Esophagus (tissue), 2 donors: ENCODE results near the gene GNA15. TPM values are rescaled to one million over a fixed set of nuclear protein-coding genes. Genes with fewer than 3 reads are reported as not detected.

Experiments used
- H3K27ac ChIP-seq, 2 donors: one replicate each; pipeline ENCODE4 v1.5.1; 2013; ENCODE audit warnings: low read depth in 2 of 2, mild to moderate bottlenecking in 2 of 2, inconsistent platforms in 1 of 2, low read length in 1 of 2, moderate library complexity in 1 of 2
- H3K27me3 ChIP-seq, 2 donors: one replicate each; pipeline ENCODE4 v1.6.1; 2013; ENCODE audit warnings: low read length in 2 of 2, control low read depth in 1 of 2, mild to moderate bottlenecking in 1 of 2; ENCODE audit not compliant: insufficient read depth in 2 of 2, control insufficient read depth in 1 of 2
- H3K36me3 ChIP-seq, 2 donors: one replicate each; pipeline ENCODE4 v1.6.1; 2013; ENCODE audit warnings: low read length in 1 of 2; ENCODE audit not compliant: control insufficient read depth in 2 of 2, insufficient read depth in 2 of 2
- H3K4me1 ChIP-seq, 2 donors: one replicate each; pipeline ENCODE4 v1.6.1; 2013; ENCODE audit warnings: low read length in 1 of 2; ENCODE audit not compliant: control insufficient read depth in 2 of 2, insufficient read depth in 2 of 2
- H3K4me3 ChIP-seq, 2 donors: one replicate each; pipeline ENCODE4 v1.5.1; 2013; ENCODE audit warnings: low read length in 2 of 2, mild to moderate bottlenecking in 2 of 2, low read depth in 1 of 2, moderate library complexity in 1 of 2
- H3K9me3 ChIP-seq, 2 donors: one replicate each; pipeline ENCODE4 v1.6.1; 2013; ENCODE audit warnings: mild to moderate bottlenecking in 2 of 2, low read depth in 1 of 2, low read length in 1 of 2, moderate library complexity in 1 of 2; ENCODE audit not compliant: control insufficient read depth in 2 of 2, insufficient read depth in 1 of 2
- WGBS, 2 donors: extraction: QIAGEN DNeasy Blood & Tissue Kit; methylation state at CpG; one replicate each; pipeline ENCODE4 v1.1.7; 2013; 5-methylcytosine and 5-hydroxymethylcytosine counted together
- polyA plus RNA-seq, 2 donors: library from polyadenylated mRNA; stranded (reverse); fragments of 200-250 nt; gene quantifications; one replicate each; pipeline ENCODE4 v1.2.3, GENCODE V29; 2013
- donor health status: healthy with polysubstance abuse.
- donor health status: Bipolar disorder and iron deficiency.

The GNA15 gene
- polyA plus RNA-seq, 2 donors = 118 to 135 TPM

- Histone ChIP-seq H3K36me3 (peaks cover 0 to 2% of the 10 kb centered on the region in 2 donors), H3K27me3 (no peaks in the 10 kb centered on the region), H3K4me1 (peaks cover 23 to 43% of the 10 kb centered on the region in 2 donors), H3K9me3 (no peaks in the 10 kb centered on the region), H3K4me3 (peak overlapping the region; percentile 20 to 25), H3K27ac (peak overlapping the region; percentile 85 to 88)
- 29 to 38% methylated on average over 18 of the region's 18 CpGs for WGBS, 2 donors
Measured at GRCh38 chr19:3098141-3098514, 37.7 kb upstream of the GNA15 start.

- Histone ChIP-seq H3K4me3 (peak overlapping the region; percentile 20 to 25), H3K36me3 (peaks cover 0 to 2% of the 10 kb centered on the region in 2 donors), H3K27ac (peak overlapping the region; percentile 85 to 88), H3K27me3 (no peaks in the 10 kb centered on the region), H3K4me1 (peaks cover 23 to 43% of the 10 kb centered on the region in 2 donors), H3K9me3 (no peaks in the 10 kb centered on the region)
- WGBS, 2 donors = 15% methylated on average over 40 of the region's 40 CpGs
Measured at GRCh38 chr19:3098515-3099346, 37.1 kb upstream of the GNA15 start.

DNA sequence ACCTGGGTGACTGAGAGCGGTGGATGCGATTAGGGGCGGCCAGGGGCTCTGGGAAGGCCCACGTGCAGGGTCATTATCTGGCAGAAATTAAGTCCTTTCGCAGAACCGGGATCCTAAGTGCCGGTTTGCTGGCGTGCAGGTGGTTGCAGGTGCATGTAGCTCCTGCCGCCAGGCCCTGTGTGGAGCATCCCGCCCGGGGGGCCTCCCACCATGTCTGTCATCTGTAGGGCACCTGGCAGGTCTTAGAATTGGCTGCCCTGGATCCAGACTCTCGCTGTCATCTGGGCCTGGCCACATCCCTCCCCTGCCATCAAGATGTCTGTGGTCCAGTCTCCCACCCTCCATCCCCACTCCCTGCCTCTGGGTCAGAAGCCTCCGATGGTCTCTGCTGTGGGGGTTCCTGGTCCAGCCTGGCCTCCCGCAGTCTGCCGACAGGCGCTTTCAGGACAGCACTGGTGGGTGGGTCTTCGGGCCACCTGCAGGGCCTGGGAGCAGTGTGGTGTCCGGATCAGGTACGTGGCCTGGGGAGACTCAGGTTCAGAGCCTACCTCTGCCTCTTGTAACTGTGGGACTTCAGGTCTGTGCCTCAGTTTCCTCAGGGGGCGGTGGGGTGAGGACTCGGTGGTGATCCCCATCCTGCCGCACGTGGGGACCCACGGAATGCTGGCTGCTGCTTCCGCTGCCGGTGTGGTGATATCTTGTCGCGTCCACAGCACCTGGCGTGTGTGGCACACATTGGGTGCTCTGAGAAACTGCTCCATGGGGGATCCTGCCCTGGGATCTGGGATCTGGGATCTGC lies 36.3 kb upstream of the GNA15 start:
- Histone ChIP-seq H3K4me3 (peak overlapping the region in 1 of 2 donors; percentile 25), H3K27me3 (no peaks in the 10 kb centered on the region), H3K27ac (peak overlapping the region; percentile 85 to 88), H3K36me3 (peaks cover 0 to 2% of the 10 kb centered on the region in 2 donors), H3K4me1 (peaks cover 23 to 43% of the 10 kb centered on the region in 2 donors), H3K9me3 (no peaks in the 10 kb centered on the region)
- 81 to 83% methylated on average over 29 of the region's 29 CpGs for WGBS, 2 donors

DNA sequence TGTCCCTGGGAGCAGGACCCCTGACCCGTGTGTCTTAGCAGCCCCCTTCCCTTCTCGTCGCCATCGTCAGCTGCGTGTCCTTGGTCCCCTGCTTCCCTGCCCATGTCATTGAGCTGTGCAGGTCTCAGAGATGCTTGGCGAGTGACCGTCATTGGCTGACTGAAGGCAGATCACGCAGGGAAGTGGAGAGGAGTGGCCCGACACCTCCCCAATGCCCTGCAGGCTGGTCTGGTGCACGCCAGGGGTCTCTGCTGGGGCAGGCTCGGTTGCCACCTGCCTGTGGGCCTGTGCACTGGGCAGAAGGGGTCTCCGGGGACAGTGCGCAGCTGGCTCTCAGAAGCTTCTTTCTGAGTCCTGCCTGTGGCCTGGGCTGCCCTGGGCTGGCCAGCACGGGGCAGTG lies 35.5 kb upstream of the GNA15 start:
- Histone ChIP-seq H3K4me3 (no peak overlapping the region), H3K27ac (no peak overlapping the region)
- 80% methylated on average over 14 of the region's 14 CpGs for WGBS, 2 donors

DNA sequence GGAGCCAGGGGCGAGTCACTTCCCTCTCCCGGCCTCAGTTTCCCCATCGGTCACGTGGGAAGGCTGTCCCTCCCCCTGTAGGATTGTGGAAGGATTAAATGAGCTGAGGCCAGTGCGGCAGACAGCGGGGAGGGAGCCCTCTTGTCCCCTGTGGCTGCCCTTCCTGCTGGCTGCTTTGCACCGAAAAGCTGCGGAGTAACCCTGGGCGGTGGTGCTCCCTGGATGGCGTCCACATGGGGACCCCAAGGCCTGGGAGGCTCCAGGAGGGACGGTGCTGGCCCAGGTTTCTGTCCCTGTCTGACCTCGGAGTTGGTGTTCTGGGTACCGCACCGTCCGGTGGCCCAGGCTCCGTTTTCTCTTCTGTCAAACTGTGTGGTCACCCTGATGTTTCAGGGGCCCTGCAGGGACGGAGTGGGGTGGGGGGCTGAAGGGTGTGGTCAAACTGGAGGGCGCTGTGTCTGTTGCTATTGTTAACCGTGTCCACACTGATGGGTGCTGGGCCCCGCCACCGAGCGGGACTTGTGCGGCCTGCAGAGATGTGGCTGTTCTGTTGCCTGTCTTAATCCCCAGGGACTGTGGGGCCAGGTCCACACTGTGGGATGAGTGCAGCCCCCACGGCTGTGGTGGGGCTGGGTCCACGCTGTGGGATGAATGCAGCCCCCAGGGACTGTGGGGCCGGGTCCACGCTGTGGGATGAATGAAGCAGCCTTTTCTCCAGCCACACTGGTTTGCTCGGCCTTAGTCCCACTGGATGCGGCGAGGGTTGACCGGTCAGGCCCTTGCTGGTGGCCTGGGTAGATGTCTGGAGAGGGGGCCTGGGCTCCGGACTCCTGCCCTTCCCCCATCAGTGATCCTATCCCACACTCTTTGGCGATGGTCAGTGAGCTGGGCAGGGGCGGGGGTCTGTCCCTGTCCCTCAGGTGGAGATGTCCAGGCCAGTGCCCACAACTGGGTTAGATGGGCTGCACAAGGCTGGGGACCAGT lies 34.8 kb upstream of the GNA15 start:
- 74 to 76% methylated on average over 30 to 34 of the region's 34 CpGs for WGBS, 2 donors
- H3K27me3 ChIP-seq = no peaks in the 10 kb centered on the region
- no peak overlapping the region for H3K27ac ChIP-seq
- peaks cover 17 to 35% of the 10 kb centered on the region in 2 donors for H3K4me1 ChIP-seq
- H3K9me3 ChIP-seq = no peaks in the 10 kb centered on the region
- H3K36me3 ChIP-seq = peaks cover 0 to 2% of the 10 kb centered on the region in 2 donors
- H3K4me3 ChIP-seq = no peak overlapping the region

More for the DNA sequence above, 35.5 kb upstream of the GNA15 start:
- Histone ChIP-seq H3K27me3 (no peaks in the 10 kb centered on the region), H3K36me3 (peaks cover 0 to 2% of the 10 kb centered on the region in 2 donors), H3K4me1 (peaks cover 21 to 40% of the 10 kb centered on the region in 2 donors), H3K9me3 (no peaks in the 10 kb centered on the region)

DNA sequence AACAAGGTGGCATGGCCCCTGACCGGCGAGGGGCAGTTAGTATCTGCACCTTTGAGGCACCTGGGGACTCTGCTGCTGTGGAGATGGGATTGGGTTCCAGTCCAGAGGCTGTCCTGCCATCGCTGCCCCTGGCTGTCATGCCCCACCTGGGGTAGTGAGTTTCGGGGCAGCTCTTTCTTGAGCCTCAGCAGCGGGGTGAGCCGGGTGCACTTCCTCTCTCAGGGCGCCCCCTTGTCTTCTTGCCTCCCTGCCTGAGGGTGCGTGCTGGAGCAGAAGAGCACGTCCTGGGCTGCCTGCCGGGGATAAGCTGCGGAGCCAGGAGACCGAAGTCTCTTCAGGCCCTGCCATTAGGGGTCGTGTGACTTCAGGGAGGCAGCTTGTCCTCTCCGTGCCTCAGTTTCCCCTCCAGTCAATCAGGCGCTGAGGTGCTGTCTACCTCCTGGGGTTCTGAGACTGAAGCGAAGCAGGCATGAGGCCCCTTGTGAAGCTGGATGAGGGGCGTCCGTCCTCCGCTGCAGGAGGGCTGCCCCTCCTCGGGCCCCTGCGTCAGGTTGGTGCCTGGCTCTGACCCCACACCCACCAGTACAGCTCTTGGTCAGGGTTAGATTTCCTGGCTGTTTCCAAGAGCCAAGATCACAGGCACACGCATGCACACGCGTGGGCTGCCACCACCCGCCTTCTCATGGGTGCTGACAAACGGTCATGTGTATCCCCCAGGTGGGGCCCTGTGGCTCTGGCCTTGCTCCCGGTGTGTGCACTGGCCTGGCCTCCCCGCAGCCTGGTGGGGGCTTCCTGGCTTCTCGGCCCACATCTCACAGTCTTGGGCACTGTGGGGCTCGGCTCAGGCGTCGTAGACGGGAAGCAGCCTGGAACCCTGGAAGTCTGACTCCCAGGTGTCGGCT lies 33.3 kb upstream of the GNA15 start:
- Histone ChIP-seq H3K4me3 (no peak overlapping the region), H3K27ac (no peak overlapping the region)

GRCh38 chr19:3104708-3104983 lies 31.2 kb upstream of the GNA15 start:
- H3K36me3 ChIP-seq = peaks cover 0 to 2% of the 10 kb centered on the region in 2 donors
- no peaks in the 10 kb centered on the region for H3K9me3 ChIP-seq
- WGBS, 2 donors = 66 to 67% methylated on average over 10 of the region's 10 CpGs
- H3K27ac ChIP-seq = no peak overlapping the region
- peaks cover 0 to 8% of the 10 kb centered on the region in 2 donors for H3K4me1 ChIP-seq
- H3K27me3 ChIP-seq = no peaks in the 10 kb centered on the region
- no peak overlapping the region for H3K4me3 ChIP-seq

More for the DNA sequence above, 33.3 kb upstream of the GNA15 start:
- WGBS, 2 donors = 79 to 84% methylated on average over 33 to 34 of the region's 34 CpGs
- H3K9me3 ChIP-seq = no peaks in the 10 kb centered on the region
- H3K4me1 ChIP-seq = peaks cover 10 to 21% of the 10 kb centered on the region in 2 donors
- peaks cover 0 to 2% of the 10 kb centered on the region in 2 donors for H3K36me3 ChIP-seq
- no peaks in the 10 kb centered on the region for H3K27me3 ChIP-seq

DNA sequence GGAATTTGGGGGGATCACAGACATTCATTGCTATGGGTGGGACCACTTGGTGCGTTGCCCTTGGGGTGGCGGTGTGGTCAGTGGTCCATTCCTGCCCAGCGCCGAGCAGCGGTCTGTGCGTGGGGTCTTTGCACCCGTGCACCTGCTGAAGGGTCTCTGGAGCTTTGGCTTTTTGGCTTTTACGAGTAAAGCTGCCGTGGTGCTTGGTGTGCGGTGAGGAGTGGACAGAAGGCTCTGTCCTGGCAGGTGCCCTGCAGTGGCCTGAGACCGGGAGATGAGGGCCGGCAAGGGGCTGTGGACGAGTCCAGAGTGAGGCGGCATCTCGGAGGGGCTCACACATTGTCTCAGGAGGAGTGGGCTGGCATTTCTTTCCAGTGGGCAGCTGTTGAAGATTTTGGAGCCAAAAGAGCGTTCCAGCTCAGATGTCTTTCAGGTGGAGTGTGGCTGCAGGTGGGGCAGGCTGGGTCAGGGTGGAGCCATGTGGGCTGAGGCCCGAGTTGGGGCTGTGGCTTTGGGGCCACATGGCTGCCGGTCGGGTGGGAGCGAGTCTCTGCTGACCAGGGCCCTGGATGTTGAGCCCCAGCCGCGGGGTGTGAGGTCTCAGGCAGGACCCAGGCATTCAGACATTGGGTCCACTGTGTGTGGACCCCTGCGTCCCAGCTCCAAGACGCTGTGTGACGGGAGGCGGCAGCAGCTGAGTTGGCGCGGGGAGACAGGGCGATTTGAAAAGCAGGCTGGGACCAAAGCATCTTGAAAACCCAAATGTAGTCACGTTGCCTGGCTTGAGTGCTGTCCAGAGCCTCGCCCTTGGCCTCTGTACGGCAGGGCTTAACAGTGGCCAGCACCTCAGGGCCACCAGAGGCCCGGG lies 30.0 kb upstream of the GNA15 start:
- WGBS, 2 donors = 77 to 80% methylated on average over 33 of the region's 33 CpGs
- no peaks in the 10 kb centered on the region for H3K27me3 ChIP-seq
- H3K27ac ChIP-seq = no peak overlapping the region
- H3K4me1 ChIP-seq = peaks cover 0 to 5% of the 10 kb centered on the region in 2 donors
- H3K9me3 ChIP-seq = no peaks in the 10 kb centered on the region
- peaks cover 0 to 5% of the 10 kb centered on the region in 2 donors for H3K36me3 ChIP-seq
- no peak overlapping the region for H3K4me3 ChIP-seq
